ENCODE measurements around the gene LEF1.

LEF1 gene

GRCh38 chr4:108119199-108119800 lies 49.4 kb downstream of the LEF1 start:
- DNase-seq (ENCODE audit: low read depth): no peak
- no peak overlapping the region for H3K4me3 ChIP-seq (ENCODE audit: control insufficient read depth, low read depth, low read length)
- TF ChIP-seq, protein P1, sequence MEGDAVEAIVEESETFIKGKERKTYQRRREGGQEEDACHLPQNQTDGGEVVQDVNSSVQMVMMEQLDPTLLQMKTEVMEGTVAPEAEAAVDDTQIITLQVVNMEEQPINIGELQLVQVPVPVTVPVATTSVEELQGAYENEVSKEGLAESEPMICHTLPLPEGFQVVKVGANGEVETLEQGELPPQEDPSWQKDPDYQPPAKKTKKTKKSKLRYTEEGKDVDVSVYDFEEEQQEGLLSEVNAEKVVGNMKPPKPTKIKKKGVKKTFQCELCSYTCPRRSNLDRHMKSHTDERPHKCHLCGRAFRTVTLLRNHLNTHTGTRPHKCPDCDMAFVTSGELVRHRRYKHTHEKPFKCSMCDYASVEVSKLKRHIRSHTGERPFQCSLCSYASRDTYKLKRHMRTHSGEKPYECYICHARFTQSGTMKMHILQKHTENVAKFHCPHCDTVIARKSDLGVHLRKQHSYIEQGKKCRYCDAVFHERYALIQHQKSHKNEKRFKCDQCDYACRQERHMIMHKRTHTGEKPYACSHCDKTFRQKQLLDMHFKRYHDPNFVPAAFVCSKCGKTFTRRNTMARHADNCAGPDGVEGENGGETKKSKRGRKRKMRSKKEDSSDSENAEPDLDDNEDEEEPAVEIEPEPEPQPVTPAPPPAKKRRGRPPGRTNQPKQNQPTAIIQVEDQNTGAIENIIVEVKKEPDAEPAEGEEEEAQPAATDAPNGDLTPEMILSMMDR (conservative IDR thresholded peaks at IDR 0.05; ENCODE audit: control insufficient read depth, insufficient read depth, low read depth, low read length): no peak

- no peak overlapping the region for H3K4me3 ChIP-seq (ENCODE audit: control insufficient read depth, low read depth, low read length)
- TF ChIP-seq, protein P1 (conservative IDR thresholded peaks at IDR 0.05; ENCODE audit: control insufficient read depth, insufficient read depth, low read depth, low read length): no peak
- DNase-seq (ENCODE audit: low read depth): no peak
Measured at GRCh38 chr4:108118505-108118904, 50.2 kb downstream of the LEF1 start.

- H3K4me3 ChIP-seq (ENCODE audit: control insufficient read depth, low read depth, low read length): no peak overlapping the region
- no peak for DNase-seq (ENCODE audit: low read depth)
- TF ChIP-seq, protein P1 (conservative IDR thresholded peaks at IDR 0.05; ENCODE audit: control insufficient read depth, insufficient read depth, low read depth, low read length): no peak
Measured at GRCh38 chr4:108117418-108118182, 51.1 kb downstream of the LEF1 start.

GRCh38 chr4:108116423-108117168 lies 52.1 kb downstream of the LEF1 start:
- TF ChIP-seq, protein P1 (conservative IDR thresholded peaks at IDR 0.05; ENCODE audit: control insufficient read depth, insufficient read depth, low read depth, low read length): no peak
- DNase-seq (ENCODE audit: low read depth): no peak
- no peak overlapping the region for H3K4me3 ChIP-seq (ENCODE audit: control insufficient read depth, low read depth, low read length)

- TF ChIP-seq, protein P1 (conservative IDR thresholded peaks at IDR 0.05; ENCODE audit: control insufficient read depth, insufficient read depth, low read depth, low read length): no peak
- DNase-seq (ENCODE audit: low read depth): no peak
- H3K4me3 ChIP-seq (ENCODE audit: control insufficient read depth, low read depth, low read length): no peak overlapping the region
Measured at GRCh38 chr4:108115168-108115526, 53.6 kb downstream of the LEF1 start.

DNA sequence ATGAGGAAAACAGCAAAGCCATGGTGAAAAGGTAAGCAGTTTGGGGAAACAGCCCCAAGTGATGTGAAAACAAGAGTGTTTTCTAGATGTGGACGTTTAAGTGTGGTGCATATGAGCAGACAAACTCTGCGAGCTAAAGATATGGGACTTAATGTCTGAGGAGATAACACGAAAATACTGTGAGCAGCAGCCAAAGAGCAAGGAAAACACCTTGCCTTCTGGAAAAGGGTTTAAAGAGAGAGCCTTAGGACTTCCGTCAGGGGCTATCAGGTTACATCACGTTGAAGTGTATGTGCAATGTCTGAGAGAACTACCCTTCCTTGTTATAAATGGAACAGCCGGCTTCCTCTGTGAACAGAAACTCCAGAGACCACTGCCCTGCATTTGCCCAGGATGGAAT lies 54.2 kb downstream of the LEF1 start:
- DNase-seq (ENCODE audit: low read depth): no peak
- TF ChIP-seq, protein P1 (conservative IDR thresholded peaks at IDR 0.05; ENCODE audit: control insufficient read depth, insufficient read depth, low read depth, low read length): no peak
- no peak overlapping the region for H3K4me3 ChIP-seq (ENCODE audit: control insufficient read depth, low read depth, low read length)
